Tibial artery (tissue), 4 donors: ENCODE data around the gene FAM168B.

Experiments
- DNase-seq, 2 donors: peaks; one replicate each; pipeline ENCODE4 v3.0.0-alpha.2; 2019
- H3K27ac ChIP-seq, 2 donors: fragments of 200-600 bp; sonication (generic) in 1 of 2; 1 replicate in 1 of 2; 2 replicates in 1 of 2; pipeline ENCODE4 v1.5.1; 2018 to 2019; ENCODE audit warnings: mild to moderate bottlenecking in 1 of 2
- H3K27me3 ChIP-seq, 2 donors: fragments of 200-600 bp; sonication (generic) in 1 of 2; one replicate each; pipeline versions ENCODE4 v1.5.1 to v1.6.0; 2016 to 2019
- H3K36me3 ChIP-seq, 3 donors: fragments of 200-600 bp; sonication (generic) in 2 of 3; one replicate each; pipeline ENCODE4 v1.5.1; 2016 to 2019; ENCODE audit warnings: mild to moderate bottlenecking in 2 of 3
- H3K4me1 ChIP-seq, 4 donors: fragments of 200-600 bp; sonication (generic) in 2 of 4; 1 replicate in 3 of 4; 2 replicates in 1 of 4; pipeline ENCODE4 v1.5.1; 2016 to 2019
- H3K4me3 ChIP-seq, 2 donors: fragments of 200-600 bp; sonication (generic) in 1 of 2; 1 replicate in 1 of 2; 2 replicates in 1 of 2; pipeline ENCODE4 v1.5.1; 2018 to 2019; ENCODE audit warnings: mild to moderate bottlenecking in 2 of 2
- H3K9me3 ChIP-seq, 3 donors: fragments of 200-600 bp; sonication (generic) in 1 of 3; one replicate each; pipeline ENCODE4 v1.5.1; 2016 to 2019
- intact Hi-C: fragments of 100-400 bp; cut with DNase I; formaldehyde crosslinking; loops from one replicate; pipeline ENCODE4 v1.15.0; 2023; ENCODE audit warnings: low total_unique reads
- TF ChIP-seq, protein P1 (sequence below), 2 experiments: fragments of 200-600 bp in 1 of 2; fragments of 450-650 bp in 1 of 2; IDR thresholded peaks; one replicate each; pipeline ENCODE4 v1.5.1; 2017 to 2019; ENCODE audit warnings: antibody characterized with exemption in 2 of 2, mild to moderate bottlenecking in 1 of 2, moderate library complexity in 1 of 2

The FAM168B gene

DNA sequence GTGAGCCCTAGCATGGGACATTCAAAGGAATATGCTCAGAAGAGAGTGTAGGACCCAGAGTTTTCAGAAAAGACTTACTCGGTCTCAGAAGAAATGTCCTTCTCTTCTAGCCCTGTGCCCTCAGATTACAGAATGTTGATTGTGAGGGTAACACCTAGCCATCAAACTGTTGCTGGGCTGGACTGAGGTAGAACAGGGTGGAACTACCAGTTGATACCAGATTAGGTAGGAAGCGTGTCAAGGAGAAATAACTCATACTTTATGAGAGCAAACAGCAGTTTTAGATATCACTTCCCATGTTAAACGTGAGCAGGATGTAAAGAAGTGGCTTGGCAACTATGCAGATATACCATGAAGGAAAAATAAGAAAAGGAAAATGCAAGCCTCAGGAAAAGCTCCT, 34.7 kb upstream of the FAM168B start:
- no peak for DNase-seq
- H3K27me3 ChIP-seq: no peaks in the 10 kb centered on the region
- H3K4me3 ChIP-seq: no peak overlapping the region
- peaks cover 0 to 6% (median 0%) of the 10 kb centered on the region in 4 donors for H3K4me1 ChIP-seq
- peaks cover 51 to 76% (median 61%) of the 10 kb centered on the region in 3 donors for H3K36me3 ChIP-seq
- H3K27ac ChIP-seq: no peak overlapping the region
- H3K9me3 ChIP-seq: no peaks in the 10 kb centered on the region
- TF ChIP-seq, protein P1, sequence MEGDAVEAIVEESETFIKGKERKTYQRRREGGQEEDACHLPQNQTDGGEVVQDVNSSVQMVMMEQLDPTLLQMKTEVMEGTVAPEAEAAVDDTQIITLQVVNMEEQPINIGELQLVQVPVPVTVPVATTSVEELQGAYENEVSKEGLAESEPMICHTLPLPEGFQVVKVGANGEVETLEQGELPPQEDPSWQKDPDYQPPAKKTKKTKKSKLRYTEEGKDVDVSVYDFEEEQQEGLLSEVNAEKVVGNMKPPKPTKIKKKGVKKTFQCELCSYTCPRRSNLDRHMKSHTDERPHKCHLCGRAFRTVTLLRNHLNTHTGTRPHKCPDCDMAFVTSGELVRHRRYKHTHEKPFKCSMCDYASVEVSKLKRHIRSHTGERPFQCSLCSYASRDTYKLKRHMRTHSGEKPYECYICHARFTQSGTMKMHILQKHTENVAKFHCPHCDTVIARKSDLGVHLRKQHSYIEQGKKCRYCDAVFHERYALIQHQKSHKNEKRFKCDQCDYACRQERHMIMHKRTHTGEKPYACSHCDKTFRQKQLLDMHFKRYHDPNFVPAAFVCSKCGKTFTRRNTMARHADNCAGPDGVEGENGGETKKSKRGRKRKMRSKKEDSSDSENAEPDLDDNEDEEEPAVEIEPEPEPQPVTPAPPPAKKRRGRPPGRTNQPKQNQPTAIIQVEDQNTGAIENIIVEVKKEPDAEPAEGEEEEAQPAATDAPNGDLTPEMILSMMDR (IDR thresholded peaks at IDR 0.05): no peak
- intact Hi-C loops: no loop called here

DNA sequence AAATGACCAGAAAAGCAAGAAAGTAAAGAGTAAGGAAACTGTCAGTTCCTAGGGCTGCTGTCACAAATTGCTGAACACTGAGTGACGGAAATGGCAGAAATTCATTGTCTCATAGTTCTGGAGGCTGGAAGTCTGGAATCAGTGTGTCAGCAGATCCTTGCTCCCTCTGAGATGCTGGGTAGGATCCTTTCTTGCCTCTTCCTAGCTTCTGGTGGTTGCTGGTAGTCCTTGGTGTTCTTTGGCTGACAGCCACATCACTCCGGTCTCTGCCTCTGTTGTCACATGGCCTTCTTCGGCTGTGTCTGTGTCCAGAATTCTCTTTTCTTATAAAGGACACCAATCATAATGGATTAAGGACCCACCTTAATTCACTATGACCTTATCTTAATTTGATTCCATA, 33.8 kb upstream of the FAM168B start:
- H3K9me3 ChIP-seq: no peaks in the 10 kb centered on the region
- no peak overlapping the region for H3K27ac ChIP-seq
- peaks cover 0 to 6% (median 0%) of the 10 kb centered on the region in 4 donors for H3K4me1 ChIP-seq
- intact Hi-C loops: no loop called here
- no peaks in the 10 kb centered on the region for H3K27me3 ChIP-seq
- peaks cover 42 to 71% (median 54%) of the 10 kb centered on the region in 3 donors for H3K36me3 ChIP-seq
- no peak for DNase-seq
- no peak overlapping the region for H3K4me3 ChIP-seq
- TF ChIP-seq, protein P1 (IDR thresholded peaks at IDR 0.05): no peak

DNA sequence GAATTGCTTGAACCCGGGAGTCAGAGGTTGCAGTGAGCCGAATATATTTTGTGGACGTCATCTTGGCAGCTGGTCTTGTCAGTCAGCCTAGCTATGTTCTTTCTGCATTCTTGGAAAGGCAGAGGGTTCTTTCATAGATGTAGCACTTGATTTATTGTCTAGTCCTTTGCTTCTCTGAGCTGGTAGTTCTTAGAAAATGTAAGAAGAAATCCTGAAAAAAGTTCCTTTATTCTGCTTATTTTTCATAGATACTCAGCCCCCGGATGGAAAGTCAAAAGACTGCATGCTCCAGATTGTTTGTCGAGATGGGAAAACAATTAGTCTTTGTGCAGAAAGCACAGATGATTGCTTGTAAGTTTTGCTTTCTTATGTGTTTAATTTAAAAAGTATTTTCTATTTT, 33.2 kb upstream of the FAM168B start:
- peaks cover 36 to 66% (median 54%) of the 10 kb centered on the region in 3 donors for H3K36me3 ChIP-seq
- H3K4me3 ChIP-seq: no peak overlapping the region
- intact Hi-C loops: no loop called here
- H3K4me1 ChIP-seq: peaks cover 0 to 6% (median 0%) of the 10 kb centered on the region in 4 donors
- no peak for DNase-seq
- H3K27ac ChIP-seq: no peak overlapping the region
- TF ChIP-seq, protein P1 (IDR thresholded peaks at IDR 0.05): no peak
- H3K27me3 ChIP-seq: no peaks in the 10 kb centered on the region
- H3K9me3 ChIP-seq: no peaks in the 10 kb centered on the region

- peaks cover 26 to 64% (median 48%) of the 10 kb centered on the region in 3 donors for H3K36me3 ChIP-seq
- H3K4me1 ChIP-seq: peaks cover 0 to 6% (median 0%) of the 10 kb centered on the region in 4 donors
- no peak overlapping the region for H3K4me3 ChIP-seq
- H3K27me3 ChIP-seq: no peaks in the 10 kb centered on the region
- H3K27ac ChIP-seq: no peak overlapping the region
- no peaks in the 10 kb centered on the region for H3K9me3 ChIP-seq
- intact Hi-C loops: no loop called here
- no peak for DNase-seq
- TF ChIP-seq, protein P1 (IDR thresholded peaks at IDR 0.05): no peak
Observed at GRCh38 chr2:131125195-131125757, 32.0 kb upstream of the FAM168B start.

DNA sequence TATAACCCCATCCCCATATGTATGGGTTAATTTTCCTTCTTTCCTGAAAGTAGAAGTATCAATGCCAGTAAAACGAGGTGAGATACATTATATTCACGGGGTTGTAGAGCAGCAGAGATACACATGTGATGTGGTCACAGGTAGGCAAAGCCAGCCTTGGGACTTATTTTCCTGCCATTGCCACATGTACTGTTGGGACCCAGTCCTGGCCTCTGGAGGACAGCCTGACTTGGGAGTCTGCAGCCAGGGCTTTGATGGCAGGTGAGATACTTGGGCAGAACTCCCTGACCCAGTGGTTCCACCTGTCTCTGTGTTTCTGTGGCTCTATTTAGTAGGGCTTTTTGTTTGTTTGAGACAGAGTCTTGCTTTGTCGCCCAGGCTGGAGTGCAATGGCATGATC, 29.9 kb upstream of the FAM168B start:
- H3K27ac ChIP-seq: no peak overlapping the region
- no peak for DNase-seq
- peaks cover 14 to 47% (median 35%) of the 10 kb centered on the region in 3 donors for H3K36me3 ChIP-seq
- H3K4me3 ChIP-seq: no peak overlapping the region
- no peaks in the 10 kb centered on the region for H3K27me3 ChIP-seq
- TF ChIP-seq, protein P1 (IDR thresholded peaks at IDR 0.05): no peak
- H3K9me3 ChIP-seq: no peaks in the 10 kb centered on the region
- H3K4me1 ChIP-seq: peaks cover 0 to 6% (median 0%) of the 10 kb centered on the region in 4 donors
- intact Hi-C loops: no loop called here
